NCI-H526 treated with DMSO at 0.1 percent for 48 hours (cell line): ENCODE measurements around the gene IL5RA.

Source experiments
- DNase-seq: peaks from one replicate; lab custom pipeline; 2025; lab: John Stamatoyannopoulos, UW

The IL5RA gene

DNA sequence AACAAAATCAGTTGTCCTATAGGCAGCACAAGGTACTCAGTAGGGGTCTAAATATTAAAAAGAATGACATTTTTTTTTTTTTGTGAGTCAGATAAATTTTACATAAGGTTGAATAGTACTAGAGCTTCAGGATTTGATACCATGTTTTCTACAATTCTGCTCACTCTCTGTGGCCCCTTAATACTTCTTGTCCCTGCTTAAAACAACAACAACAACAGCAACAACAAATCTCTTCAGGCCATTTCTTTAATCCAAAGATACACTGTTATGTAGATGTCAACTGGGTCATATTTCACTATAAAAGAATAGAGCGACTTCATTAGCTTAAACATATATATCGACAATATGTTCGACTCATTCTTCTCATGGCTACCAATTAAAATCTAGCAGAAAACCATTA, 3.0 kb downstream of the IL5RA start:
- no peak for DNase-seq

DNA sequence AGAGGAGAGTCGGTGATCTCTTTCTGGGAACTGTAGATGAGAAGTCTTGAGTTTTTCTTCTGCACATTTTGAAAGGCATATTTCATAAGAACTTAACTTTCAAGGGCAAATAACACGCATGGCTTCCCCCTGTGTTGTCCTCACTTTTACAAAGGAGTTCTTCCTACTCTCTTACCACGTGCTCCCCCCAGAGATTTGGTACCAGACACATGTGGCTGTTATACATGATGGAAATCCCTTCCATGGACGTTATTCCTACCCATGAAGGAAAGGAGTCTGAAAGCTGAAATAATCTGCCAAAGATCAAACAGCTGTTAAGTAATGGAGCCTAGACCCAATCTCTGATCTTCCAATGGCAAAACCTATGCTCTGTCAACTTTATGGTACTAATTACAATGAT, 4.4 kb downstream of the IL5RA start:
- no peak for DNase-seq

DNA sequence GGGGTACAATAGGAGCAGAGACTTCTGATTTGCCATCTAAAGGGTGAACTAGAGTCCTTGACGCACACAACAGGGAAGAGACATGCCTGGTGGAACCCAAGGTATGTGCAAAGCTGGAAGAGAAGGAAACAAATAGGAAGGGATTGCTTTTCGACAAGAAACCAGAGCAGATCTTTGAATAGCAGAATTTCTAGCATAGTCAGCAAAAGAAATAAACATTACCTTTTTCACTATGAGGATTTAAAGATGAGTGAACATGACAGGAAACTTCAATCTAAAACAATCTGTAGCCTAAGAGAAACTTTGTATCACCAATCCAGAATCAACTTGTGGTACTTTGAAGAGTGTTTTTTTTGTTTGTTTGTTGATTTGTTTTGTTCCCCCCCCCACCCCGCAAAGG, 4.9 kb downstream of the IL5RA start:
- DNase-seq, result no peak

DNA sequence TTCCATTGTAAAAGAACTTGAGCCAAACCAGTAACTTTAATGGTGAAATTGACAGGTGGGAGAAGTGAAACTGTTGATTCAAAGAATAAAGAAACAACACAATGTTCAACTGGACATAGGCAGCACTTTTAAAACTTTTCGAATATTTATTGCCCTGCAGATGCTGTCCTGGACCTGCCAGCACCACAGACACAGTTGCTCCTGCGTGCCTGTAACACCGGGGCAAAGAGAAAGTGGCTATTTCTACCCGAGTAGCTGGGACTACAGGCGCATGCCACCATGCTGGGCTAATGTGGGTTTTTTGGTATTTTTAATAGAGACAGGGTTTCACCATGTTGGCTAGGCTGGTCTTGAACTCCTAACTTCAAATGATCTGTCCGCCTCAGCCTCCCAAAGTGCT, 7.4 kb downstream of the IL5RA start:
- DNase-seq, result no peak

DNA sequence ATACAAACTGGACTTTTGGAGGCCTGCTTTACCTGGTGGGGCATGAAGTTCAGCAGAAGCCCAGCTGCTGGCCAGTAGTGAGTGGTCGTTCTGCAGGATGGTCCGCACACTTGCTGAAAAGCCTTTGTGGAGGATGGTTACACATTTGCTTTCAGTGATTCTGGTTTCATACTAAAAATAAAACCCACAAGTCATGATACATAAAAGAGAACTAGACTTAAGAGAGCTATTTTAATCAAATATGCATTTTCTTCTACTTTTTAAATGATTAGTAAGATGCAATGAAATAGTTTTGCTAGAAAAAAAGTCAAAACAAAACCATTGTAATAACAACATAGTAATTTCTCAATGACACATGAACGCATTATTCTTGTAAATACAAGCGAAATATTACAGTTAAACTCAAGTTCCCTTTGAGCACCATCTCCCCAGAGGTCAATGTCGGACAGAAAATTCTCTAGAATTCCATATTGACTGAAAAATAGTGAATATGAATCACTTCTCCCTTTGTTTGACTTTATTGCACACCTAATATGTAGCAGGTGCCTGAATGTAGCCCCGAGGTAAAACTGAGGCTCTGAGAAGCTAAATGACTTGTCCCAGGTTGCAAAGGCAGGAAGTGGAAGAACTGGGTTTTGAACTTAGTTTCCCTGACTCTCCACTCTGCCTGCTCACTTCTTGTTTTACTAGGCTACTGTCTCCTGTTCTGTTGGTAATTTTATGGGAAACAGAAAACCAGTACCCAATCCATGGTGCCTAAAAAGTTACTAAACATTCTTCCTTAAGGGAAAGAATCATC, 8.3 kb downstream of the IL5RA start:
- no peak for DNase-seq

DNA sequence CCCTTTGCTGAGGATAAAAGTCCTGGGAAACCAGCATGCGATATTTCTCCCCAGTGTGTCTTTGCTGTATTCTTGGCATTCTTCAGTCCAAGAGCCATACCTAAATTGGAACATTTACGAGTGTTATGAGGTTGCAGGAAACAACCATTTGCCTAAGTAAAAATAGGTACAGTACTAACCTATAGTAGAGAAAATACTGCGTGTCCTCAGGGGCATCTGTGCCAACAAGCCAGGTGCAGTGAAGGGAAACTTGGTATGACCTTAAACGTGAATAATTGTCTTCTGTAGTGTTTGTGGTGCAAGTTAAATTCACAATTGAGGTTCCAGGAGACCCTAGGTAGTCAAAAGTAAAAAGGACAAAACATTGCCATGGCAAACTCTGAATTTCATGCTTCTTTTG, 12.2 kb downstream of the IL5RA start:
- DNase-seq, result no peak

DNA sequence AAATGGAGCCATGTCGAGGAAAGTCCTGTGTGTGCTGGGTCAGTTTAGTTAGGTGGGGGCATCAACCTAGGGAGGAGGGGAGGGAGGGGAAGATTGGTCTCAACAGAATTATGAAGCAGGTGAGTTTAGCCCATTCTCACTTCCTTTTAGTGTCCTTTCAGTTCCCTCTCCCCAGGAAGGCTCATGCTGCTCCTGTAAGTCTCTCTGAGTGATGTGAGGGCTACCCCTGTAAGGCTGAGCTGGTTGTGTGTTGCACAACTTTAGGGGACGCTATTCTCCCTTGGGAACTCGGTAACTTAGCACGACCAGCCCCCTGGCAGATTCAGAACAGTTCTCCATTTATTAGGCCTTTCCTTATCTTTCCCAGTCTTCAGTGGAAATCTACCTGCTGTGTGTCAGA, 21.2 kb downstream of the IL5RA start:
- no peak for DNase-seq

DNA sequence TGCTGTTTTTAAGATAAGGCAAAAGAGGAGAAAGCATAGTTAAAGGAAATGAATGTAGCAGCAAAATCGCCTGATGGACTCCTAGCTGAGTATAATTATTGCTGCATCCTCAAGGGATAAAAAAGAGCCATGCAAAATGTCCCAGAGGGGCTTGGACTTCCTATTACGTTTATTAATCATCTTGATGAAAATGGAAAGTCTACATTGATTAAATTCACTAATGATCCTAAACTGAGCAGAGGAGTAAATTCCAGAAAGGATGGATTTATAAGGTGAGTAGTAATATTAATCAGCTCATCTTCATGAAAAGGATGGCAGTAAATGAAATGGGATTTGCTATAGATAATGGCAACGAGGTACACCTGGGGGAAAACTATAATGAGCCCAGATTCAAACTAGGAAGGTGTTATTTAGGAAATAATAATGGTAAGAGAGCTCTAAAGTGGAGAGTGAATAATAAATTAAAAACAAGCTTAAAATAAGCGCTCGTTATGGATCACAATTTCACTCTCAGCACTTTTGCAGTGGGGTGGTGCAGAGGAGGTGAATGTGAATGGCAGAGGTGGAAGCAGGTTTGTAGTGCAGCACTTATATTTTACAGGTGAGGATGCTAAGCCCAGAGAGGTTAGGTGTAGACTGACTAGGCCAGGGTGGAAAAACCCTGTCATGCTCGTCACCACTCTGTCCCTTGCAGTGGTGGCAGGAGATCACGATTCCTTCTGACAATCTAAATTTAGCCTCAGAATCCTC, 22.3 kb downstream of the IL5RA start:
- DNase-seq, result no peak

DNA sequence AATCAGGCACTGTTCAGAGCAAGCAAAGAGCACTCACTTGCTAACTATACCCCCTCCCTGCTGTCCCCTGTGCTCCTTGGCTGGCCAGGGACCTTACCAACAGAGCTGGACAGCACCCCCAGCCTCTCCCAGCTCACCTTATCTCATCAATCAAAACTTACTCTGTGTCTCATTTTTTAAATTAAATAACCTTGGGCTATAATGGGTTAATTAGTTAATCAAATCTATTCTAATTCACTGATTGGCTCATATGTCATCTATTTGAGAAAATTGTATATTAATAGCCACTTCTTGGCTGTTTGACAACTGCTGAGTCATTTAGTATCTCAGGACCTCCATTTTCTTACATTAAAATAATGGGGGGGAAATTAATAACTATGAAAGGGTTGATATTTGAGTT, 22.9 kb downstream of the IL5RA start:
- no peak for DNase-seq

DNA sequence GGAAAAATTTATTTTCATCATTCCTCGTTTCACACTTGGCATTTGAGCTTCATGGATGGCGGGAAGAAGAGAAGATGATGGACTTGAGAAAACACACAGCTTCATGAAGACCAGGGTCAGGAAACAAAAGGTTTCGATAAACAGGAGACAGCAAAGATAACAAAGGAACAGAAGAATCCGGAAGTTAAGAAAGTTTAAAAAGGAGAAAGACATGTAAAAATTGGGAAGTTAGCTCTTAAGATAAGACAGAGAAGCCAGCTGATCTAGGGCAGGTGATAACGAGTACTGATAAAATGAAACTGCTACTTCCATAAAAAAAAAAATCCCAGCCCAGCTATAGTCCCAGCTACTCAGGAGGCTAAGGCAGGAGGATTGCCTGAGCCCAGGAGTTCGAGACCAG, 23.9 kb downstream of the IL5RA start:
- DNase-seq, result no peak

DNA sequence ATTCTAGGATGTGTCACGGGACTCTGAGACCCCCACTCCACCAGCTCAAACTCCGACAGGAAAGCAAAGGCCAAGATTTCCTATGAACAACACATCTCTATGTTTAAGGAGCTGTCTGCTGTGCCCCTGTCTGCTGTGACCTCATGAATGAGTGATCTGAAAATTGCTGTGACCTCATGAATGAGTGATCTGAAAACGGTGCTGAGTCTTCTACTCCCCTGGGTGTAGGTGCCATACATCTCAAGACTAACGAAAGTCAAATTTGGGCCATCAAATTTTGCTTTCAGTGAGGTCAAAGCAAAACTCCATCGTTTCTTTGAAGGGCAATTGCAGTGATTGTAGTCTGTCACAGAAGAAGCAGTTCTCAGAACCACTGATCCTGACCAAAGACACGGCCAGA, 24.4 kb downstream of the IL5RA start:
- no peak for DNase-seq

DNA sequence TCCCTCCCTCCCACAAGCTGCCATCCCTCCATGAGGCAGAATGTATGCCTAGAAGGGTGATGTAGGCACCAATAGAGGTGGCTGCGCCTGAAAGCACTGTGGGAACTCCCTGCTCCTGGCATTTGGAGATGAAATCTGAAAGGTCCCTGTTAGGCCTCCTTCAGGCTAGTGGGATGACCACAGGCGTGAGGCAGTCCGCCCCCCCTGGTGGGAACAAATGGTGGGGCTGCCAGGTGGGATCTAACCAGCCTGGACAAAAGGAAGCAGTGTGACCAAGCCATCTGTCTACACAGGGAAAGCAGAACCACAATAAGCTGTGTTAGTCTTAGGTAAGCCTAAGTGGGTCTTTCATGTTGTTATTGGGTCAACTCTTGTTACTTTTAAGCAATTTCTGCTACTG, 25.3 kb downstream of the IL5RA start:
- DNase-seq, result no peak

DNA sequence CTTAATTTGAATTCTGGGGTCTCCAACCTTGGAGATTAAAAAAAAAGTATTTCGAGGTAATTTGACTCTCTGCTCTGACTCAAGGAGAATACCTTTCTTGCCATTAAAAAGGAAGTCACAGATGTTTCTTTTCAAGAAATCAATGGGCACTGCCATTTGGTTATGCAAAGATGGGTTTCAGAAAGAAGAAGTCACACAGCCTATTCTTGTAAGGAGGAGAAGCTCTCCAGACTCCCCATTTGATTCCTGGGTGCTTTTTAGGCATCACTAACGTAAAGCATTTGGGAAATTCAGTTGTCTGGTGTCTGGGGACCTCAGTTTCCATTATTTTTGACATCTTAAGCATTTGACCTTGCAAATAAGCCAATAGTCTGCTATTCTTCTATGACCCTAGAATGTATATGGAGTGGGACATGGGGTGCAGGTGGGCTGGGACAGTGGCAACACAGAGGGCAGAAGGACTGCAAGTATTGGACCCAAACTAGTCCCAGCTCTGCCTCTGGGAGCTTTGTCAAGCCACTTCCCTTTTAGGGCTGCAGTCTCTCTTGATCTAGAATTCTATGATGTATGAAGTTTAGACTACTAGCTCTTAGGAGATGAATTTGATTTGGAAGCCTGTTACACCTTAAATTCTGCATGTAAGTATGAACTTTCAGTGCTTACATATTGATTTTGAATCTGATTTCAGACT, 27.8 kb downstream of the IL5RA start:
- DNase-seq, result no peak

DNA sequence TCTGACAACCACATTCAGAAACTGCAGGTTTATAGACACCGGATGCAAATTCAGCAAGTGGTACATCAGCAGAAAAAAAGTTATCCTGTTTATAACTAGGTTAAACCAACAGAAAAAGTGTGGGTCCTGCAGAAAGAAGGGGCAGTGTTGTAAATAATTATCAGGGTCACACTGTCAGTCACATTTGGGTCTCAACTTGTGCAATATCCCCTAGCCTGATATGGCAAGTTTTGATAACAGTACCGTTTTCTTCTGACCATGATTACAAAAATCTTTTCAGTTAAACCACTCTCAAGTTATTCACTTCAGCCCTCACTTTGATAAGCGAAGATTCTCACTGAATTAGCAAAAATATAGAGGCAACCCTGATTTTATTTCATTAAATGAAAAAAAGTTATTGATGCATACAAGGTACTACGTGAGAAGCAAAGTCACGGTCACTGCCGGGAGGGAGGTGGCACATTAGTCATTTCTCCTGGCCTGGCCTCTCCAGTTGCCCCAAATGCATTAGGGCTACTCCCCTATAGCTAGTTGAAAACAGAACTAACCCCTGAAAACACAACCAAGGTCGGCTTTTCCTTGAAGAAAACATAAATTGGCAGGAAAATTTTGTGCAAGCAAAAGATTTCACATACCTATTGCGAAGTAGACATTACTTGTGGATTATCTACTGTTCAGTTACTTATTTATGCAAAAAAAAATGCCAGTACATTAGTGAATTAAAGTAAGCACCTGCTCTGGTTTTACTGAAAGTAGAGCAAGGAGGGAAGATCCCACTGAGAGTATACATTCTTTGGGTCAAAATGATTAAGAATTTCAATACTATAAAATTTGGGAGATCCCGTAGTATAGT, 28.6 kb downstream of the IL5RA start:
- no peak for DNase-seq

DNA sequence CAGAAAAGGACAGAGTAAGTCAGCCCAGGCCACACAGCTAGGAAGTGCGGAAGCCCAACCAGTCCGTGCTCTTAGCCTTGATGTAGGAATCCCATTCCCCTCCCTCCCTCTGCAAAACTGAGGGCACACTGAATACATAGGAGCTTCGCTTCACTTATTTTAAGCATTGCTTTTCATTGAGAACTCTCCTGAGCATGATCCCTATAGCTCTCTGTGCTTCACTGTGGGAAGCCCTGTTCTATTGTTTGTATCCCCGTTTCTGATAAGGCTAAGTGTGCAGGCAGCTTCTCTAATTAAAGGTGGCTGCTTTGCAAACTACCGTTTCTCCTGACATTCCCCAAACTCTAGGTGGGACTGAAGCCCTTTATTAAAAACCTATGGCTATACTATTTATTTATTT, 29.9 kb downstream of the IL5RA start:
- no peak for DNase-seq

DNA sequence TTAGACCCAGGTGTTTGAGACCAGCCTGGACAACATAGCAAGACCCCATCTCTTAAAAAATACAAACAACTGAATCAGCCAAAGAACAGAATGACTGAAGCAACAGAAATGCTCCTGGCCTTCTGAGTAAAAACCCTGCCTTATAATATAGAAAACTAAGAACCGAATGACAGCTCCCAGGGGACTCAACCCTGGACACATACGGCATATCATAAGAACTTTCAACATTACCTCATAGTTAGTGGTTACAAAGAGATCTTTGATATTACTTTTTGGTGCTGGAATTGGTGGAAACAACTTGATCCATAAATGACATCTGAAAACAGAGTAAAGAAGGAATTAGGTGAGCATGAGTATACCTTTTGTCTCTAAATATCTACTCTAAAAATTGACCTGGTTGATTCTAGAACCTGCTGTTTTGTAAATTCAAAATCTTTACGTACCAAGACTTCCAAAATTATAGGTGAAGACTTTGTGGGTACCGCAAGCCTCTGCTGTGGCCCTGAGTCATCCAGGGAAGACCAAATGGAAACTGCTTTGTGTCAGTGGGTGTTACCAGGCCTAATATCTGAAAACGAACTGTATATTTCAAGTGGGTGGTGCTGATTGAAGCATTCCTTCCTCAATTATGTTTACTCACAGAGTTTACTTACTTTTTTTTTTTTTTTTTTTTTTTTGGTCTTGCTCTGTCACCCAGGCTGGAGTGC, 35.5 kb downstream of the IL5RA start:
- DNase-seq, result no peak

DNA sequence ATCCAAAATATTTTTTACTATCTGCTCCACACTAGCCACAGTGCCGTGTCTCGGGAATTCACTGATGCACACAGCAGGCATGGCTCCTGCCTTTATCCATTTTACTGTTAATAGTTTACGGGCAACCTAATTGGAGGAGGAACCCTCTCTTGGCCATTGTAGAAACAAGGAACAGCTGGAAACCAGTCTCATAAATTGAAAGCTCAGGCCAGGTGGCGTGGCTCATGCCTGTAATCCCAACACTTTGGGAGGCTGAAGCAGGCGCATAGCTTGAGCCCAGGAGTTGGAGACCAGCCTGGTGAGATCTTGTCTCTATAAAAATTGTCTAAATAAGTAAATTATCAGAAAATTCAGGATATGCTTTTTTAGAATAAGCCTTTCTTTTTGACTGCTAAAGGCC, 39.0 kb downstream of the IL5RA start:
- no peak for DNase-seq

DNA sequence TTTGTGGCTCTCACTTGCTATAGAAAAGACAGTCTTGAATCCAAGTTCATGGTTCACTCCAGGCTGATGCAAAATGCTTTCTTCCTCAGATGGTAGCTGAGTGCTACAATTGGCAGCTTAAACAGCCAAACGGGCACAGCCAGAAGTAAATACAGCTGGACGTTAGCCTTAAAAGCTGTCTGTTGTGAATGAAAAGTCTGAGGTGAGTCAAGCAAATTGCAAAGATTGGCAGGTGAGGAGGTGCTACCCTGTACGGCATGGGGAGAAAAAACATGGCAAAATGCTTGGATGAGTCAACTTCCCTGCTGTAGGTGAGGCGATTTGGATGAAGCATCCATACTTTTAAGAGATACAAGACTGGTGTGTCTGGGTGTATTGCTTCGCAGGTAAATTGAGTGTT, 40.5 kb downstream of the IL5RA start:
- DNase-seq, result no peak

DNA sequence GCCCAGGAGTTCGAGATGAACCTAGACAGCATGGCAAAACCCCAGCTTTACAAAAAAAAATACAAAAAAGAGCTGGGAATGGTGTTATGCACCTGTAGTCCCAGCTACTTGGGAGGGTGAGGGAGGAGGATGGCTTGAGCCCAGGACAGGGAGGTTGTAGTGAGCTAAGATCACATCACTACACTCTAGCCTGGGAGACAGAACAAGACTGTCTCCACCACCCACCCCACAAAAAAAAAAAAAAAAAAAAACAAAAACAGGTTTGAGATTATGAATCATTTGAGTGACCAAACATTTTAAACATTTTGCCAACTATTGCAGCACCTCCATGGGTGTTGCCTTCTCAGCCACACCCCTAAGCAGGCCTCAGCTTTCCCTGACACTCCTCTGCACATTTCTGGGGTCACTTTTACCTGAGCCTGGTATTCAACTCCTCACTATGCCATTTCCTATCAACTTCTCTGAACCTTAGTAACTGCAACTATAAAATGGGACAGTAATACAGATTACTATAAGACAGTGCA, 41.8 kb downstream of the IL5RA start:
- no peak for DNase-seq

DNA sequence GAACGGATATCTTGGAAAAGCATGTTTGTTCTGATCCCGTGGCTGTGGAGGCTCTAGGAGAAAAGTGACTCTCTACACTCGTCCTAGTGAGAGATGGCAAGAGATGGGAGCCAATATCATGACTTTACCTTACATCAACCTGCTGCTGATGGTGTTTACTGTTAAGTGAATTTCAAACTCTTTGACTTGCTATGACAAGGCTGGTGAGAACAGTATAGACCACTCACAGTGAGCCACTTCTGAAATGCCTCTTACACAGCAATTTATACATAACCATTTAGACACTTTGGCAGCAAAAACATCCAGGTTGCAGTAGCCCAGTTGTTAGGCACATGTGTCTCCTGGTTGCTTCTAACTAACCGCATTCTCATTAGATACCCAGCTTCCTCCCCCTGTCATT, 43.3 kb downstream of the IL5RA start:
- no peak for DNase-seq

DNA sequence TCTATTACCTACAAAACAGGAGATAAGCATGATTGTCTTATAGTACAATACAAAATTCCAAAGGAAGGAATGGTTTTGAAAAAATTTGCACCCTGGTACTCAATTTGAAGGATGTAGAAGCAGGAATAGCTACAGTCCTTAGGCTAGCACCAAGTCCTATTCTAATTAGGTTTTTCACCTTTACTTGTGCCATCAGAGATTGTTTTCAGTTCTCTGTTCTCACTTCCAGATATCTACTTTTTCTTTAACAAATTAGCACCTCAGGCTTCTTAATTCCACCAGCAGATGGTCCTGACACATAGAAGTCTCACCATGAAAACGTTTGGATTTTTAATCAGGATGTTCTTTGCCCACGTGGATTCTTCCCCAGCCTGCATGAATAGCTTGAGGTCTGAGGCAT, 43.8 kb downstream of the IL5RA start:
- no peak for DNase-seq
